ENCODE data around the gene GFPT2.

Gene GFPT2

DNA sequence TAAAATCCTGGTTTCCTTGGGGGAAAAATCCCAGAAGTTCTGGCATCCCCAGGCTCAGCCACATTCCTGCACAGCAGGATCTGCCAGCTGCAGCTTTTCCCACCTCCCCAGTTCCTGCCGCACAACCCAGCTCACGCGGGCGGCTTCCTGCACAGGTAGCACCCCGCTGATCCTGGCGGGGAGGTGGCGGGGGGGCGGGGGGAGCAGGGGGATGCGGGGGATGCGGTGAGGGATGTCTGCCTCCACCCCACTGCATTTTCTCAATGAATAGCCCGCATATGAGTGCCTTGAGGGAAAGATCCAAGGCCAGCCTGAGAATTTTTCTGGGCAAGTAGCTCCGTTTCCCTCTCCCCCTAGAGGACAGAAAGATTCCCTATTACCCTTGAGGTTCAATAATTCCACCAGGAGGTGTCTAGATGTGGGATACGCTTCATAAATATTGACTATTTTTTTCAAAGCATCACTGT lies 21.1 kb downstream of the GFPT2 start:
- DNase-seq: no peak

DNA sequence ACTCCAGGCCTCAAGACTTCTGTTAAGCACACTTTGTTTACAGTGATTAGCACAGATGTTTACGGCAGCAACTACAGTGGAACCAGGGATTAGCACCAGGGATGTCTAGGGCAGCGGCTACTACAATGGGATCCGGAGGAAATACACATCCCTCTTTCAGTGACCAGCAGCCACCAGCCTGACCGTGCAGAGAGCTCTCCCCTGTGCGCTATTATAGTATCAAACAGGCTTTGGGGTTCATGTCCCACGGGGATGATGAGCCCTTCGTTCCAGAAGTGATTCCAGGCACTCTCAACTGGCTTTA lies 21.5 kb downstream of the GFPT2 start:
- no peak for DNase-seq

DNA sequence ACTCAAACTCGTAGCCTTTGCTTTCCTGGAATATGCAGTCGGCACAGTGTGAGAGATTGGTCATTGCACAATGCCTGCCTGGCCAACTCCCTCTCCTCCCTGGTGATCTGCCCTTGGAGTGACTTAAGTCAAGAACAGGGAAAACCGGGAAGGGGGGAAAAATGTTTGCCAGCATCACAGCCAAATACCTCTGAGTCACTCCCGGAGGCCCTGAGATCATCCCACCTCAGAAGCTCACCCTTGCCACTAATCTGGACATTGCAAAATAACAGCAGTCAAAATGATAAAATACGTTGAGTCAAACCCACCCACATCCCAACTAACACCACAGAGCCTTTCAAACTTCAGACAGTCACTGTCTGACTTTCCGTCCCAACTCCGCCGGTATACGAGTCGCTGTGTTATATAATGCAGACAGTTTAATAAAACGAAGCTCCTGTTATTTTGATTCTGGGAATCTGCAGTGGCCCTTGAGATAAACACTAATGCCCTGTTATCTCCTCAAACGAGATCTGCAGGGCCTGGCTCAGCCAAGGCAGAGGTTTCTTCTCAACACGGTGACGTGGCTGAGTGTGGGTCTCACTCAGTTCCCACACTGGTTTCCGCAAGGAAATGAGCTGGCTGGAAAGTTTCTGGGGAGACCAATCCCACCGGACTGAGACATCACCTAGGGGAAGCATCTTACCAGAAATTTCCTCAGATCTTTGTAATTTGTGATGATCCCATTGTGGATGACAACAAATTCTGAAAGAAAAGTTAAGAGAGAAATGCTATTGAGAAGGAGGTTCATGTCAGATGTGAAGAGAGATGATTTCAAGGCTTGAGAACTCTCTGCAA lies 22.1 kb downstream of the GFPT2 start:
- DNase-seq: no peak

- no peak for DNase-seq
These were observed 22.9 kb downstream of the GFPT2 start for GRCh38 chr5:180330270-180330648.

DNA sequence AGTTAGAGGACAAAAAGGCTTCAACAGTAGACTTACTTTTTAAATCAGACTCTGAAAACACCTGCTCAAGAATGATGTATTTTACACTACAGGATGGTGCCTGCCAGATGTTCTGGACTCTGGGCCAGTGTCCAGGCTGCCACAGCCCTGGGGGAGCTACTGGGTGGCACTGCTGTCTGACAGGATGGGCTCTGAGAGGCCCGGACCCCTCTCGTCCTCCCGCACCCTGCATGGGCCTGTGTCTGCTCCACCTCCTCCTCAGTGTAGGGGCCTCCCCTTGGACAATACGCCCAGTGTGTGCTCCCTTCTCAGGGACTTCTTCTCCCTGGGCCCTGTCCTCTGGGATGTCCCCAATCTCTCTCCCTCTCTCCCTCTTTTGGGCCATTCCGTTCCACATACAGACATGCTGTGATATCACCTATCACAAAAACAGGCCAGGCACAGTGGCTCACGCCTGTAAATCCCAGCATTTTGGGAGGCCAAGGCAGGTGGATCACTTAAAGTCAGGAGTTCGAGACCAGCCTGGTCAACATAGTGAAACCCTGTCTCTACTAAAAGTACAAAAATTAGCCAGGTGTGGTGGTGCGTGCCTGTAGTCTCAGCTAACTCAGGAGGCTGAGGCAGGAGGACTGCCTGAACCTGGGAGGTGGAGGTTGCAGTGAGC lies 23.4 kb downstream of the GFPT2 start:
- DNase-seq: no peak

GRCh38 chr5:180329138-180329435 lies 24.0 kb downstream of the GFPT2 start:
- DNase-seq: no peak

GRCh38 chr5:180328296-180329137 lies 24.6 kb downstream of the GFPT2 start:
- DNase-seq: no peak

GRCh38 chr5:180326989-180327565 lies 26.1 kb downstream of the GFPT2 start:
- no peak for DNase-seq

- DNase-seq: no peak
These were observed 28.6 kb downstream of the GFPT2 start for GRCh38 chr5:180324601-180324950.

GRCh38 chr5:180323941-180324600 lies 29.1 kb downstream of the GFPT2 start:
- DNase-seq: no peak

GRCh38 chr5:180323160-180323559 lies 30.0 kb downstream of the GFPT2 start:
- DNase-seq: no peak

- no peak for DNase-seq
These were observed 34.6 kb downstream of the GFPT2 start for GRCh38 chr5:180318456-180319089.

GRCh38 chr5:180316586-180316985 lies 36.5 kb downstream of the GFPT2 start:
- DNase-seq: no peak

DNA sequence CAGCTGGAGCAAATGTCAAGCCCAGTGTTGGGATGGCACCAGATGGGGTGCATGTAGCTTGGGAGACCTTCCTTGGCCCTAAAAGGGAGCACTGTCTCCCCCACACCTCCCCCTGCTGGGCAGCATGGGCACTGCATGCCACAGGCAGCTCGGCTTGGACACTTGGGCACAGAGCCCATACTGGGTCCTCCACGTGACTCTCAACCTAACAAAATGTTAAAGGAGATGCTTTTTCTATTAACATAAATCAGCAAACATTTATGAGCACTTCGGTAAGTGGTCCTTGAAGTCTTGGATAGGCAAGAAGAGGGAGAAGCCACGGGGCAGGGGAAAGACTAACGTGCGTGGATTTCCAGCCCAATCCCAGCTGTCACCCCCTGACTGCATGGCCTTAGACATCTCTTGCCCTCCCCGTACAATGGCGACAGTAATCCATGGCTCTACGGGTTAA lies 37.3 kb downstream of the GFPT2 start:
- DNase-seq: no peak

- DNase-seq: no peak
These were observed 39.2 kb downstream of the GFPT2 start for GRCh38 chr5:180313677-180314505.

DNA sequence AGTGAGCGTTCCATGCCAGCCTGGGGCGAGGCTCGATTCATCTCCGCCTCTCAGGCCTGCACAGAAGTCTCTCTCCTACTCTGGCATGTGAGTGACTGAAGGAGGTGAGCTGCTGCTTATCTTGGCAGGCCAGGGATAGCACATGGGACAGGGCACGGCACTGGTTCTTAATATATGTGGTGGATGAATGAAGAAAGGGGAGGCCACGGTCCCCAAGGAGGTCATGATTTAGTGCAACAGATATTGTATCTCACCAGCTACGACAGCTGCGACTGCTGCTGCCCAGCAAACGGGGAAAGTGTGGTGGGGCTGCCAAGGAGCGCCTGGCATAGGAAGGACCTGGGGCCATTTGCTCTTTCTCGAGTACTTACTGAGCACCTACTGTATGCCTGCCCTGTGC lies 41.9 kb downstream of the GFPT2 start:
- no peak for DNase-seq

DNA sequence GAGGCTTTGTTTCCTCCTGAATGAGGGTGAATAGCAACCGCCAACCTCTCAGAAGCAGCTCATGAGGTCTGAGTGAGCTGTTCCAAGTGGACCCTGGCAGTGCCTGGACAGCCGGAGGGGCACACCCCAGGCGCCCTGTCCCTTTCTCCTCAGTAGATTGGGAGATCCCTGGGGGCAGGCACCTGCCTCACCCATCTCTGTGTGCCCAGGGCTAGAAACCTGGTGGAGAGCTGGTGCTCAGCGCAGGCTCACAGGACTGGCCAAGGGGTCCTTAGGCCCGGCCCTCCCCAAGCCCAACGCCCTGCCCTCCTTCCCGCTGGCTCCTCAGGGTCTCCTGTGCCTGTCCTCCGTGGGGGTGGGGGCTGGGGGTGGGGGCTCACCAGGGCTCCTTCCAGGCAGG lies 46.3 kb downstream of the GFPT2 start:
- DNase-seq: no peak

DNA sequence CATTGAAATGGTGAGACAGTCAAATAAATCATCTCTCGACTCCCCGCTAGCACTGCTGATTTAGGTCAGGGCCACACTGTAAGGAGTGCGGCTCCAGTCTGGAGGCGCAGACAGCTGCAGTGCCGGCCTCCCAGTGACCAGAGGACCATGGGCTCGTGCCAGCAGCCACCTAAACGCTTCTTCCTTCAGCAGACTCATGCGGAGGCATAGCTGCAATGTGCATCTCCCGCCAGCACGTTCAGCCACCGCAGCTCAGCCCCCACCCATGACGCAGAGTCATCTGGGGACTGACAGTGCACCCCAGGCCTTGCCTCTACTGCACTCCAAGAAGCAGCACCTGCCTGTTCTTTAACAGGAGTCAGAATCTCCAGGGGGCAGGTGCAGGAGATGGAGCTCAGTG lies 47.7 kb downstream of the GFPT2 start:
- DNase-seq: no peak

DNA sequence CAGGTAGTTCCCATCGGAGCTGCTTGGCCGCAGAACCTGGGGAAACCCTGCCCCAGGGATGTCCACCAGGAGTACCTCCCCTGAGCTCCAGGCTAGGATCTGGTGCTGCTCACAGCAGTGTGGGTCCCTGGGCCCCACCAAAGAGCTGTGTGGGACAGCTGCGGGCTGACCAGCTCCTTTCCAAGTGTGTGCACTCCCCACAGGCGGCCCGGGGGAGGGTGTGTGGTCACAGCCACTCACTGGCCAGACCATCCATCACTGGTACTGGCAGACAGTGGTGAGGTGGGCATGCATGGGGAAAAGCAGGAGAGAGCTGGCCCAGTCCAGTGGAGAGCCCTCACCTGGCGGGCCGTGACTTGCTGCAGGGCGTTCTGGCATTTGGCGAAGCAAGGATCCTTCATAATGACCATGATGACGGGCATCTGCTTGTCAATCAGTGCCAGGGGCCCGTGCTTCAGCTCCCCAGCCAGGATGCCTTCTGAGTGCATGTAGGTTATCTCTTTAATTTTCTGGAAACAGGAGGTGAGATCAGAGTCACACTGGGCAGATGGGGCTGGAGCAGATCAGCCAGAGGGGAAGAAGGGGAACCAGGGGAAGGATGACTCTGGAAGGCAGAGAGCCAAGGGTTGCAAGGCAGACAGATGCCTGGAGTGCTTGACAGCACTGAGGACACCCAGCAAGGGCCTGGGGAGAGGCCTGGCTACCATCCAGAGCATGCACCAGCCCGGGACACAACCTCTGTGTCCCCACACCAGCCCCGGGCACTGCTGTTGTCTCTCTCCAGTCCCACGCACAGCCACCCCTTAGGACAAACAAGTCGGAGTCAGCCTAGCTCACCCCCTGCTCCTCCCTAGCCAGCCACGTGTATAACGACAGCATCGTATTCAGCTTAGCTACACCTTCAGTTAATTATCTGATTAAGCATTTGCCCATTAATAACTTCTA lies 48.4 kb downstream of the GFPT2 start:
- no peak for DNase-seq

DNA sequence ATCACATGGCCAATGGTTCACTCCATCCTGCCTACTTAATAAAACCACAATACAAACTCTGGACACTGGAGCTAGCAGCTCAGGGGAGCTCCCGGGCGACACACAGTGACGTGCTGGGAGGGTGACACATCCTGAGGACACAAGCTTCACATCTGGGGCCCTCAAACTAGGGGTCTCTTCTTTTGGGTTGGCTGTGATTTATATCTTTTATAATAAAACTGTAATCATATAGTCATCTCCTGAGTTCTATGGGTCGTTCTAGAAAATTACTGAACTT lies 49.2 kb downstream of the GFPT2 start:
- no peak for DNase-seq

Data from NCI-H1436 treated with DMSO at 0.1 percent for 48 hours (cell line).